Endothelial cell of umbilical vein (primary cell): ENCODE data around the gene TTLL5.

Experiments used
- EZH2 ChIP-seq: IDR thresholded peaks from 2 replicates; pipeline ENCODE4 v1.6.1; 2012; ENCODE audit warnings: borderline replicate concordance, low read depth, mild to moderate bottlenecking, moderate library complexity, low read length, inconsistent platforms; ENCODE audit not compliant: severe bottlenecking
- GATA2 ChIP-seq: IDR thresholded peaks from 2 replicates; pipeline ENCODE4 v1.7.0; 2011; ENCODE audit warnings: low read depth, mild to moderate bottlenecking, moderate library complexity, mixed read lengths, low read length; ENCODE audit not compliant: insufficient read length, insufficient read depth
- JUN ChIP-seq: IDR thresholded peaks from 2 replicates; pipeline ENCODE4 v1.6.1; 2011; ENCODE audit warnings: borderline replicate concordance, low read depth; ENCODE audit not compliant: insufficient read length, insufficient read depth
- MAX ChIP-seq: IDR thresholded peaks from 2 replicates; pipeline ENCODE4 v1.6.1; 2011; ENCODE audit not compliant: insufficient read depth, insufficient read length
- POLR2A ChIP-seq: IDR thresholded peaks from 2 replicates; pipeline ENCODE4 v1.6.1; 2012; ENCODE audit warnings: low read depth, mild to moderate bottlenecking, control low read depth, low read length
- POLR2AphosphoS5 ChIP-seq: IDR thresholded peaks from 2 replicates; pipeline ENCODE4 v1.6.1; 2012; ENCODE audit warnings: low read depth, mild to moderate bottlenecking, control low read depth, low read length, moderate library complexity; ENCODE audit not compliant: insufficient read depth
- TF ChIP-seq, protein P1 (sequence below), 2 donors: IDR thresholded peaks; 1 replicate in 1 of 2; 2 replicates in 1 of 2; pipeline ENCODE4 v1.5.1; 2011; ENCODE audit warnings: low read length in 2 of 2, mild to moderate bottlenecking in 2 of 2, moderate library complexity in 2 of 2, control low read depth in 1 of 2, inconsistent platforms in 1 of 2, low read depth in 1 of 2; ENCODE audit not compliant: insufficient read depth in 1 of 2; ENCODE audit errors: extremely low read depth in 1 of 2

GRCh38 chr14:75727124-75727523 is 66.1 kb downstream of the TTLL5 start:
- TF ChIP-seq POLR2A (no peak), EZH2 (no peak), GATA2 (no peak), MAX (no peak), POLR2AphosphoS5 (no peak), JUN (no peak)
- TF ChIP-seq, protein P1, sequence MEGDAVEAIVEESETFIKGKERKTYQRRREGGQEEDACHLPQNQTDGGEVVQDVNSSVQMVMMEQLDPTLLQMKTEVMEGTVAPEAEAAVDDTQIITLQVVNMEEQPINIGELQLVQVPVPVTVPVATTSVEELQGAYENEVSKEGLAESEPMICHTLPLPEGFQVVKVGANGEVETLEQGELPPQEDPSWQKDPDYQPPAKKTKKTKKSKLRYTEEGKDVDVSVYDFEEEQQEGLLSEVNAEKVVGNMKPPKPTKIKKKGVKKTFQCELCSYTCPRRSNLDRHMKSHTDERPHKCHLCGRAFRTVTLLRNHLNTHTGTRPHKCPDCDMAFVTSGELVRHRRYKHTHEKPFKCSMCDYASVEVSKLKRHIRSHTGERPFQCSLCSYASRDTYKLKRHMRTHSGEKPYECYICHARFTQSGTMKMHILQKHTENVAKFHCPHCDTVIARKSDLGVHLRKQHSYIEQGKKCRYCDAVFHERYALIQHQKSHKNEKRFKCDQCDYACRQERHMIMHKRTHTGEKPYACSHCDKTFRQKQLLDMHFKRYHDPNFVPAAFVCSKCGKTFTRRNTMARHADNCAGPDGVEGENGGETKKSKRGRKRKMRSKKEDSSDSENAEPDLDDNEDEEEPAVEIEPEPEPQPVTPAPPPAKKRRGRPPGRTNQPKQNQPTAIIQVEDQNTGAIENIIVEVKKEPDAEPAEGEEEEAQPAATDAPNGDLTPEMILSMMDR (IDR thresholded peaks at IDR 0.05; ENCODE audit: extremely low read depth in 1 of 2, insufficient read depth in 1 of 2, low read depth in 1 of 2, low read length in 2 of 2) = no peak
